Neuronal stem cell (in vitro differentiated cells): ENCODE results near the gene TEPSIN.

Experiments used
- DNase-seq: peaks from one replicate; pipeline ENCODE4 v3.0.0-alpha.2; 2013; ENCODE audit warnings: low spot score
- H2AFZ ChIP-seq: one replicate; pipeline ENCODE4 v1.6.1; 2013; ENCODE audit warnings: mild to moderate bottlenecking, low read length, inconsistent platforms
- H2AK5ac ChIP-seq: 2 replicates; pipeline ENCODE4 v1.6.1; 2013; ENCODE audit warnings: low read depth, mild to moderate bottlenecking, inconsistent platforms, low read length, moderate library complexity, mixed read lengths
- H2BK120ac ChIP-seq: 2 replicates; pipeline ENCODE4 v1.6.1; 2013; ENCODE audit warnings: low read depth, mild to moderate bottlenecking, inconsistent platforms, low read length, moderate library complexity, mixed read lengths
- H2BK12ac ChIP-seq: one replicate; pipeline ENCODE4 v1.6.1; 2013; ENCODE audit warnings: low read length, inconsistent platforms
- H2BK15ac ChIP-seq: 2 replicates; pipeline ENCODE4 v1.6.1; 2013; ENCODE audit warnings: mild to moderate bottlenecking, low read length, inconsistent platforms, mixed read lengths
- H2BK5ac ChIP-seq: one replicate; pipeline ENCODE4 v1.6.1; 2013; ENCODE audit warnings: inconsistent platforms, mild to moderate bottlenecking, low read length, moderate library complexity
- H3K14ac ChIP-seq: one replicate; pipeline ENCODE4 v1.6.1; 2013; ENCODE audit warnings: low read length, inconsistent platforms
- H3K18ac ChIP-seq: 2 replicates; pipeline ENCODE4 v1.6.1; 2013; ENCODE audit warnings: low read length, inconsistent platforms
- H3K23ac ChIP-seq: 2 replicates; pipeline ENCODE4 v1.6.1; 2013; ENCODE audit warnings: low read depth, mild to moderate bottlenecking, mixed read lengths, low read length, inconsistent platforms; ENCODE audit not compliant: poor library complexity
- H3K27ac ChIP-seq: replicated peaks from 3 replicates; pipeline ENCODE4 v1.5.1; 2013; ENCODE audit warnings: low read length, inconsistent platforms
- H3K27me3 ChIP-seq, 3 experiments: 2 replicates each; pipeline ENCODE4 v1.6.1; 2013; ENCODE audit warnings: low read length in 3 of 3, mild to moderate bottlenecking in 2 of 3, inconsistent platforms in 1 of 3, low read depth in 1 of 3, mixed read lengths in 1 of 3, moderate library complexity in 1 of 3; ENCODE audit not compliant: control insufficient read depth in 3 of 3, insufficient read depth in 3 of 3
- H3K36me3 ChIP-seq, 2 donors: replicated peaks in 1 of 2; 2 replicates each; pipeline ENCODE4 v1.6.1; 2013; ENCODE audit warnings: low read length in 2 of 2; ENCODE audit not compliant: control insufficient read depth in 2 of 2, insufficient read depth in 2 of 2
- H3K4ac ChIP-seq: 2 replicates; pipeline ENCODE4 v1.6.1; 2013; ENCODE audit warnings: inconsistent platforms, mild to moderate bottlenecking, low read length, moderate library complexity
- H3K4me1 ChIP-seq, 2 donors: 1 replicate in 1 of 2; 2 replicates in 1 of 2; pipeline ENCODE4 v1.6.1; 2013; ENCODE audit warnings: low read length in 2 of 2, low read depth in 1 of 2; ENCODE audit not compliant: control insufficient read depth in 2 of 2, insufficient read depth in 1 of 2
- H3K4me2 ChIP-seq: one replicate; pipeline ENCODE4 v1.6.1; 2013; ENCODE audit warnings: mild to moderate bottlenecking, low read length, inconsistent platforms; ENCODE audit not compliant: insufficient read depth, poor library complexity, severe bottlenecking
- H3K4me3 ChIP-seq, 2 donors: 2 replicates each; pipeline ENCODE4 v1.5.1; 2013; ENCODE audit warnings: low read length in 2 of 2, mild to moderate bottlenecking in 2 of 2, inconsistent platforms in 1 of 2, moderate library complexity in 1 of 2
- H3K79me1 ChIP-seq: one replicate; pipeline ENCODE4 v1.6.1; 2013; ENCODE audit warnings: low read depth, mild to moderate bottlenecking, inconsistent platforms, low read length, moderate library complexity
- H3K9ac ChIP-seq: one replicate; pipeline ENCODE4 v1.6.1; 2013; ENCODE audit warnings: mild to moderate bottlenecking, low read depth, low read length, inconsistent platforms; ENCODE audit not compliant: poor library complexity
- H3K9me3 ChIP-seq, 2 donors: replicated peaks in 1 of 2; 2 replicates each; pipeline versions ENCODE3 to v1.6.1; 2013; ENCODE audit warnings: low read length in 2 of 2, mild to moderate bottlenecking in 2 of 2, inconsistent platforms in 1 of 2, low read depth in 1 of 2, mixed read lengths in 1 of 2, moderate library complexity in 1 of 2; ENCODE audit not compliant: control insufficient read depth in 2 of 2, insufficient read depth in 1 of 2
- H4K8ac ChIP-seq: one replicate; pipeline ENCODE4 v1.6.1; 2013; ENCODE audit warnings: low read depth, mild to moderate bottlenecking, inconsistent platforms, low read length, moderate library complexity
- H4K91ac ChIP-seq: one replicate; pipeline ENCODE4 v1.6.1; 2013; ENCODE audit warnings: low read length, low read depth, mild to moderate bottlenecking, inconsistent platforms; ENCODE audit not compliant: poor library complexity
- WGBS, 2 donors: extraction: QIAGEN DNeasy Blood & Tissue Kit; methylation state at CpG; one replicate each; pipeline ENCODE4 v1.1.7; 2013; ENCODE audit warnings: missing lambda C conversion rate in 2 of 2, mixed read lengths in 1 of 2; ENCODE audit not compliant: insufficient read length in 2 of 2, insufficient replicate concordance in 1 of 2; ENCODE audit errors: extremely low coverage in 2 of 2; 5-methylcytosine and 5-hydroxymethylcytosine counted together

The TEPSIN gene

GRCh38 chr17:81212365-81212764 lies 26.5 kb downstream of the TEPSIN start:
- Histone ChIP-seq H3K36me3 (peaks cover 11 to 38% of the 10 kb centered on the region in 2 donors), H2BK12ac (no peak overlapping the region), H2AFZ (no peak overlapping the region), H3K27ac (no peak overlapping the region), H3K79me1 (peaks cover 17% of the 10 kb centered on the region), H3K14ac (no peak overlapping the region), H4K91ac (no peak overlapping the region), H3K9me3 (peaks cover 0 to 5% of the 10 kb centered on the region in 2 donors), H3K18ac (peak overlapping the region; percentile 17), H3K9ac (no peak overlapping the region), H3K4me3 (peak overlapping the region in 1 of 2 donors; percentile 15), H3K23ac (no peak overlapping the region), H3K4ac (no peak overlapping the region), H3K27me3 (no peaks in the 10 kb centered on the region), H2BK15ac (no peak overlapping the region), H3K4me1 (no peaks in the 10 kb centered on the region), H2BK120ac (no peak overlapping the region), H2BK5ac (peak overlapping the region; percentile 95), H2AK5ac (no peak overlapping the region), H4K8ac (no peak overlapping the region), H3K4me2 (no peak overlapping the region)
- WGBS, 2 donors = no CpG with 5 or more reads among the region's 9 CpGs
- DNase-seq = no peak

- H3K4me2 ChIP-seq = no peak overlapping the region
- no peak overlapping the region for H3K14ac ChIP-seq
- no peak overlapping the region for H3K18ac ChIP-seq
- no peak overlapping the region for H3K4me3 ChIP-seq
- WGBS, 2 donors = no CpG with 5 or more reads among the region's 14 CpGs
- H2BK120ac ChIP-seq = no peak overlapping the region
- no peak overlapping the region for H2AFZ ChIP-seq
- H3K27me3 ChIP-seq = no peaks in the 10 kb centered on the region
- no peak overlapping the region for H2BK15ac ChIP-seq
- H3K36me3 ChIP-seq = peaks cover 11 to 33% of the 10 kb centered on the region in 2 donors
- H3K27ac ChIP-seq = no peak overlapping the region
- no peak overlapping the region for H3K9ac ChIP-seq
- H3K4ac ChIP-seq = no peak overlapping the region
- DNase-seq = no peak
- peak overlapping the region; percentile 1 for H3K23ac ChIP-seq
- no peaks in the 10 kb centered on the region for H3K4me1 ChIP-seq
- peak overlapping the region; percentile 2 for H2AK5ac ChIP-seq
- H4K8ac ChIP-seq = no peak overlapping the region
- H4K91ac ChIP-seq = no peak overlapping the region
- peaks cover 0 to 5% of the 10 kb centered on the region in 2 donors for H3K9me3 ChIP-seq
- H3K79me1 ChIP-seq = peaks cover 10% of the 10 kb centered on the region
- H2BK5ac ChIP-seq = no peak overlapping the region
- no peak overlapping the region for H2BK12ac ChIP-seq
These were observed 28.0 kb downstream of the TEPSIN start for GRCh38 chr17:81210868-81211267.

GRCh38 chr17:81210466-81210865 lies 28.4 kb downstream of the TEPSIN start:
- no peaks in the 10 kb centered on the region for H3K4me1 ChIP-seq
- no peak overlapping the region for H2AK5ac ChIP-seq
- peaks cover 11 to 33% of the 10 kb centered on the region in 2 donors for H3K36me3 ChIP-seq
- H3K14ac ChIP-seq = no peak overlapping the region
- peaks cover 10% of the 10 kb centered on the region for H3K79me1 ChIP-seq
- no peak overlapping the region for H2BK15ac ChIP-seq
- H3K9ac ChIP-seq = no peak overlapping the region
- H3K27me3 ChIP-seq = no peaks in the 10 kb centered on the region
- WGBS, 2 donors = no CpG with 5 or more reads among the region's 10 CpGs
- no peak overlapping the region for H3K27ac ChIP-seq
- H3K9me3 ChIP-seq = peaks cover 0 to 5% of the 10 kb centered on the region in 2 donors
- H3K18ac ChIP-seq = no peak overlapping the region
- H2AFZ ChIP-seq = no peak overlapping the region
- no peak for DNase-seq
- no peak overlapping the region for H3K4me3 ChIP-seq
- H4K91ac ChIP-seq = no peak overlapping the region
- H2BK120ac ChIP-seq = no peak overlapping the region
- H3K4ac ChIP-seq = no peak overlapping the region
- H2BK12ac ChIP-seq = no peak overlapping the region
- no peak overlapping the region for H2BK5ac ChIP-seq
- H3K4me2 ChIP-seq = no peak overlapping the region
- H4K8ac ChIP-seq = no peak overlapping the region
- H3K23ac ChIP-seq = no peak overlapping the region

- Histone ChIP-seq H3K4me2 (no peak overlapping the region), H3K18ac (no peak overlapping the region), H4K91ac (no peak overlapping the region), H3K23ac (no peak overlapping the region), H3K36me3 (peaks cover 16 to 40% of the 10 kb centered on the region in 2 donors), H2BK12ac (no peak overlapping the region), H3K4me1 (no peaks in the 10 kb centered on the region), H3K79me1 (peaks cover 10% of the 10 kb centered on the region), H2AK5ac (no peak overlapping the region), H3K9me3 (peaks cover 0 to 5% of the 10 kb centered on the region in 2 donors), H2BK120ac (no peak overlapping the region), H3K9ac (no peak overlapping the region), H2BK5ac (no peak overlapping the region), H4K8ac (no peak overlapping the region), H2BK15ac (no peak overlapping the region), H2AFZ (no peak overlapping the region), H3K27me3 (no peaks in the 10 kb centered on the region), H3K14ac (no peak overlapping the region), H3K4ac (no peak overlapping the region), H3K27ac (no peak overlapping the region), H3K4me3 (no peak overlapping the region)
- DNase-seq = no peak
- no CpG with 5 or more reads among the region's 16 CpGs for WGBS, 2 donors
These were observed 29.7 kb downstream of the TEPSIN start for GRCh38 chr17:81209141-81209540.
